NOMO-1 (cell line): ENCODE data around the gene TRIM69.

Experiments
- DNase-seq, 2 experiments: peaks; one replicate each; lab custom pipeline; 2025; ENCODE audit not compliant: unreplicated experiment in 2 of 2; lab: John Stamatoyannopoulos, UW

The TRIM69 gene

GRCh38 chr15:44796508-44796907 is 60.2 kb downstream of the TRIM69 start:
- DNase-seq = no peak

GRCh38 chr15:44798826-44799225 is 62.5 kb downstream of the TRIM69 start:
- no peak for DNase-seq

- peak; percentile 34 to 35 for DNase-seq
Observed at GRCh38 chr15:44801364-44801763, 65.0 kb downstream of the TRIM69 start.

- DNase-seq = no peak
Observed at GRCh38 chr15:44801797-44802196, 65.5 kb downstream of the TRIM69 start.

- DNase-seq = no peak
Observed at GRCh38 chr15:44802336-44802735, 66.0 kb downstream of the TRIM69 start.

- DNase-seq = no peak
Observed at GRCh38 chr15:44804298-44805046, 68.1 kb downstream of the TRIM69 start.

- no peak for DNase-seq
Observed at GRCh38 chr15:44808557-44808956, 72.2 kb downstream of the TRIM69 start.

GRCh38 chr15:44810237-44810636 is 73.9 kb downstream of the TRIM69 start:
- no peak for DNase-seq

- DNase-seq = no peak
Observed at GRCh38 chr15:44811337-44811736, 75.0 kb downstream of the TRIM69 start.

- DNase-seq = no peak
Observed at GRCh38 chr15:44812029-44812517, 75.7 kb downstream of the TRIM69 start.

- DNase-seq = peak; percentile 33 to 51
Observed at GRCh38 chr15:44813231-44813630, 76.9 kb downstream of the TRIM69 start.
